CD14-positive monocyte (primary cell): ENCODE data around the gene MTUS2. TPM values are rescaled to one million over a fixed set of nuclear protein-coding genes. Genes with fewer than 3 reads are reported as not detected.

Experiments
- DNase-seq, 3 donors: peaks; one replicate each; pipeline ENCODE4 v3.0.0-alpha.2; 2011 to 2022
- H2AFZ ChIP-seq: 2 replicates; pipeline ENCODE4 v1.6.0; 2012; ENCODE audit warnings: mild to moderate bottlenecking, low read depth, low read length, inconsistent platforms; ENCODE audit not compliant: insufficient read depth, poor library complexity, severe bottlenecking
- H3K27ac ChIP-seq, 2 donors: 1 replicate in 1 of 2; 2 replicates in 1 of 2; pipeline ENCODE4 v1.5.1; 2012 to 2013; ENCODE audit warnings: low read length in 2 of 2, control low read depth in 1 of 2, inconsistent platforms in 1 of 2, low read depth in 1 of 2, mild to moderate bottlenecking in 1 of 2
- H3K27me3 ChIP-seq, 2 donors: one replicate each; pipeline versions ENCODE4 v1.6.0 to v1.6.1; 2011 to 2013; ENCODE audit warnings: low read length in 2 of 2; ENCODE audit not compliant: control insufficient read depth in 2 of 2, insufficient read depth in 2 of 2
- H3K36me3 ChIP-seq, 2 donors: replicated peaks in 1 of 2; 1 replicate in 1 of 2; 2 replicates in 1 of 2; pipeline versions ENCODE4 v1.5.1 to v1.6.1; 2012 to 2013; ENCODE audit warnings: low read length in 2 of 2, control low read depth in 1 of 2, inconsistent platforms in 1 of 2, mild to moderate bottlenecking in 1 of 2; ENCODE audit not compliant: insufficient read depth in 2 of 2, control insufficient read depth in 1 of 2
- H3K4me1 ChIP-seq, 2 donors: 1 replicate in 1 of 2; 2 replicates in 1 of 2; pipeline versions ENCODE4 v1.5.1 to v1.6.1; 2012 to 2013; ENCODE audit warnings: low read length in 2 of 2, control low read depth in 1 of 2, inconsistent platforms in 1 of 2, mild to moderate bottlenecking in 1 of 2, moderate library complexity in 1 of 2; ENCODE audit not compliant: insufficient read depth in 2 of 2, control insufficient read depth in 1 of 2
- H3K4me2 ChIP-seq: replicated peaks from 2 replicates; pipeline ENCODE3; 2012; ENCODE audit warnings: low read length, moderate library complexity, mild to moderate bottlenecking; ENCODE audit not compliant: poor library complexity, severe bottlenecking; ENCODE audit errors: extremely low read depth
- H3K4me3 ChIP-seq, 3 experiments: fragments of 200-600 bp in 1 of 3; sonication (generic) in 1 of 3; replicated peaks in 1 of 3; 1 replicate in 2 of 3; 2 replicates in 1 of 3; pipeline ENCODE4 v1.5.1; 2011 to 2013; ENCODE audit warnings: low read length in 3 of 3, mild to moderate bottlenecking in 3 of 3, control low read depth in 2 of 3, low read depth in 2 of 3, inconsistent platforms in 1 of 3, moderate library complexity in 1 of 3
- H3K79me2 ChIP-seq: 2 replicates; pipeline ENCODE4 v1.6.0; 2012; ENCODE audit warnings: mild to moderate bottlenecking, control low read depth, inconsistent platforms, low read length, moderate library complexity; ENCODE audit not compliant: insufficient read depth
- H3K9ac ChIP-seq: 2 replicates; pipeline ENCODE4 v1.6.0; 2017; ENCODE audit warnings: low read length, mild to moderate bottlenecking; ENCODE audit not compliant: insufficient read depth, poor library complexity, severe bottlenecking
- H3K9me3 ChIP-seq, 2 donors: replicated peaks in 1 of 2; 1 replicate in 1 of 2; 2 replicates in 1 of 2; pipeline versions ENCODE4 v1.5.1 to v1.6.1; 2012 to 2013; ENCODE audit warnings: low read length in 2 of 2, control low read depth in 1 of 2; ENCODE audit not compliant: control insufficient read depth in 1 of 2, insufficient read depth in 1 of 2
- H4K20me1 ChIP-seq: 2 replicates; pipeline ENCODE4 v1.6.0; 2012; ENCODE audit warnings: mild to moderate bottlenecking, low read length, control low read depth, moderate library complexity; ENCODE audit not compliant: insufficient read depth
- H3K27ac Mint-ChIP-seq, 7 donors: one replicate each; pipeline ENCODE4 v1.8.0; 2020; ENCODE audit warnings: mild to moderate bottlenecking in 7 of 7, mixed read lengths in 7 of 7, moderate library complexity in 6 of 7, inconsistent platforms in 2 of 7
- H3K27me3 Mint-ChIP-seq, 3 donors: one replicate each; pipeline ENCODE4 v1.8.0; 2021 to 2022; ENCODE audit warnings: low read depth in 3 of 3, mild to moderate bottlenecking in 3 of 3, mixed read lengths in 3 of 3, moderate library complexity in 3 of 3, inconsistent platforms in 1 of 3
- H3K36me3 Mint-ChIP-seq, 2 donors: one replicate each; pipeline ENCODE4 v1.8.0; 2020; ENCODE audit warnings: mixed read lengths in 2 of 2, inconsistent platforms in 1 of 2, mild to moderate bottlenecking in 1 of 2
- H3K4me1 Mint-ChIP-seq: one replicate; pipeline ENCODE4 v1.8.0; 2020; ENCODE audit warnings: mild to moderate bottlenecking, mixed read lengths
- H3K4me3 Mint-ChIP-seq, 2 donors: one replicate each; pipeline ENCODE4 v1.8.0; 2020; ENCODE audit warnings: mild to moderate bottlenecking in 2 of 2, mixed read lengths in 2 of 2, moderate library complexity in 1 of 2
- H3K9me3 Mint-ChIP-seq, 7 donors: one replicate each; pipeline ENCODE4 v1.8.0; 2020 to 2022; ENCODE audit warnings: mixed read lengths in 7 of 7, mild to moderate bottlenecking in 6 of 7, moderate library complexity in 6 of 7, inconsistent platforms in 2 of 7
- CTCF ChIP-seq: fragments of 200-600 bp; IDR thresholded peaks from one replicate; pipeline ENCODE4 v1.8.0; 2022; ENCODE audit warnings: antibody characterized with exemption, mild to moderate bottlenecking
- WGBS: methylation state at CpG from one replicate; pipeline ENCODE4 v1.1.5; 2013; ENCODE audit warnings: missing lambda C conversion rate; ENCODE audit not compliant: insufficient coverage; 5-methylcytosine and 5-hydroxymethylcytosine counted together
- intact Hi-C, 2 donors: fragments of 100-400 bp; cut with micrococcal nuclease; formaldehyde crosslinking; loops; one replicate each; pipeline versions ENCODE4 v1.15.0 to v1.15.1; 2023
- polyA plus RNA-seq, 3 donors: library from polyadenylated mRNA; depleted of rRNA in 1 of 3; unstranded in 2 of 3; stranded (reverse) in 1 of 3; fragments of 300-500 nt in 2 of 3; fragments of >200 nt in 1 of 3; fragmentation: Illumina TruSeq in 2 of 3; gene quantifications; 1 replicate in 2 of 3; 2 replicates in 1 of 3; pipeline ENCODE4 v1.2.3, GENCODE V29; 2012 to 2021

The MTUS2 gene
- polyA plus RNA-seq, 3 donors, result 0.04 TPM; not detected in 2

DNA sequence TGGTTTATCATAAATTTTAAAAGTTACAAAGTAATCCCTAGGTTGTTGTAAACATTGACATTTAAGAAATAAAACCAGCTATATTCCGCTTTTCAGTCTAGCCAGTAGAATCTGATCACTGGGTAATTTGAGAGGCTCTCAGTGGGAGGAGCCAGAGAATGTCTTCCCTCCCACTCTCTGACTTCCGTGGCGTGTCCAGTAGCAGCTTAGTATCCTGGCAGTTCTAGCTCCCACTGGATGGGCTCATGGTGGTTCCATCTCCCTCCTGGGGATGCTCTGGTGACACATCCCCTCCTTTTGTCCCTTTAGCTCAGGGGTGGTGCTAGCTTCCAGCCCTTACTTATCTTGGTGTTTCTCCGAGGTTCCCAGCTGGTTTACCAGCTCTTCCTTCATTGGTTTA, 34.5 kb downstream of the MTUS2 start:
- Mint-ChIP-seq H3K4me1 (no peaks in the 10 kb centered on the region), H3K27me3 (peaks cover under 1 to 2% (median 1%) of the 10 kb centered on the region in 3 donors), H3K36me3 (no peaks in the 10 kb centered on the region), H3K27ac (no peak overlapping the region), H3K4me3 (no peak overlapping the region), H3K9me3 (peaks cover 0 to 8% (median 0%) of the 10 kb centered on the region in 7 donors)
- Histone ChIP-seq H3K4me3 (no peak overlapping the region), H3K27me3 (no peaks in the 10 kb centered on the region), H2AFZ (no peak overlapping the region), H3K4me2 (no peak overlapping the region), H3K9ac (no peak overlapping the region), H3K9me3 (no peaks in the 10 kb centered on the region), H3K4me1 (no peaks in the 10 kb centered on the region), H3K27ac (no peak overlapping the region), H4K20me1 (no peaks in the 10 kb centered on the region), H3K36me3 (no peaks in the 10 kb centered on the region), H3K79me2 (no peaks in the 10 kb centered on the region)
- no peak for DNase-seq
- WGBS, result 86% methylated on average over 3 of the region's 4 CpGs
- TF ChIP-seq CTCF, result no peak
- intact Hi-C loops, result no loop called here

- Mint-ChIP-seq H3K9me3 (peaks cover 0 to 8% (median 0%) of the 10 kb centered on the region in 7 donors), H3K4me1 (no peaks in the 10 kb centered on the region), H3K36me3 (no peaks in the 10 kb centered on the region), H3K4me3 (no peak overlapping the region), H3K27me3 (peaks cover 0 to 1% (median 0%) of the 10 kb centered on the region in 3 donors), H3K27ac (no peak overlapping the region)
- no peaks in the 10 kb centered on the region for H3K9me3 ChIP-seq
- no peak overlapping the region for H3K4me3 ChIP-seq
- no peaks in the 10 kb centered on the region for H3K27me3 ChIP-seq
- H3K79me2 ChIP-seq, result no peaks in the 10 kb centered on the region
- no peak for TF ChIP-seq CTCF
- 95% methylated on average over 5 of the region's 6 CpGs for WGBS
- no peak overlapping the region for H3K27ac ChIP-seq
- H3K4me1 ChIP-seq, result no peaks in the 10 kb centered on the region
- intact Hi-C loops, result no loop called here
- no peaks in the 10 kb centered on the region for H3K36me3 ChIP-seq
- no peak for DNase-seq
- H2AFZ ChIP-seq, result no peak overlapping the region
- H3K9ac ChIP-seq, result no peak overlapping the region
- H3K4me2 ChIP-seq, result no peak overlapping the region
- H4K20me1 ChIP-seq, result no peaks in the 10 kb centered on the region
These were observed 36.1 kb downstream of the MTUS2 start for GRCh38 chr13:28856287-28856686.
